GM12878 (cell line): ENCODE data around the gene STIL.

Experiments
- CBFB ChIP-seq: IDR thresholded peaks from 2 replicates; pipeline ENCODE4 v1.6.1; 2016; ENCODE audit warnings: antibody characterized with exemption, low read depth
- CEBPB ChIP-seq, 2 experiments: fragments of 150-350 bp in 1 of 2; IDR thresholded peaks; 2 replicates each; pipeline ENCODE4 v1.6.1; 2012 to 2014; ENCODE audit warnings: low read depth in 2 of 2, low read length in 2 of 2, borderline replicate concordance in 1 of 2, inconsistent platforms in 1 of 2
- CREB1 ChIP-seq: IDR thresholded peaks from 2 replicates; pipeline ENCODE4 v1.6.1; 2012; ENCODE audit warnings: low read depth, mild to moderate bottlenecking, inconsistent platforms
- FOS ChIP-seq: IDR thresholded peaks from 3 replicates; pipeline ENCODE4 v1.6.1; 2011; ENCODE audit warnings: borderline replicate concordance; ENCODE audit not compliant: insufficient read length; ENCODE audit errors: extremely low read depth
- HDAC6 ChIP-seq: fragments of 200-600 bp; sonication (generic); IDR thresholded peaks from one replicate; pipeline ENCODE4 v1.8.0; 2017; ENCODE audit warnings: antibody characterized with exemption; ENCODE audit not compliant: unreplicated experiment
- MYC ChIP-seq: IDR thresholded peaks from 2 replicates; pipeline ENCODE4 v1.6.1; 2011; ENCODE audit warnings: mild to moderate bottlenecking, low read length, moderate library complexity, inconsistent platforms; ENCODE audit not compliant: insufficient read depth, insufficient replicate concordance, insufficient read length, severe bottlenecking
- POLR2A ChIP-seq: IDR thresholded peaks from 2 replicates; pipeline ENCODE4 v1.6.1; 2011; ENCODE audit warnings: low read depth, mild to moderate bottlenecking, low read length
- POLR2AphosphoS5 ChIP-seq: IDR thresholded peaks from 2 replicates; pipeline ENCODE4 v1.6.1; 2011; ENCODE audit warnings: mild to moderate bottlenecking, low read length, inconsistent platforms
- REST ChIP-seq: IDR thresholded peaks from 2 replicates; pipeline ENCODE4 v1.6.1; 2012; ENCODE audit warnings: mild to moderate bottlenecking, low read depth, low read length
- ZNF592 ChIP-seq: fragments of 450-650 bp; IDR thresholded peaks from 2 replicates; pipeline ENCODE4 v1.6.1; 2017; ENCODE audit warnings: mild to moderate bottlenecking, moderate library complexity

- no peak for TF ChIP-seq CEBPB (IDR thresholded peaks at IDR 0.05; ENCODE audit: borderline replicate concordance in 1 of 2, low read depth in 2 of 2, low read length in 2 of 2)
- TF ChIP-seq CREB1: no peak
- no peak for TF ChIP-seq REST
- TF ChIP-seq CBFB: no peak
- TF ChIP-seq POLR2AphosphoS5: no peak
- TF ChIP-seq ZNF592: no peak
- no peak for TF ChIP-seq HDAC6
- no peak for TF ChIP-seq POLR2A
- no peak for TF ChIP-seq FOS
- TF ChIP-seq MYC: no peak
These were observed 94.9 kb downstream of the STIL start for GRCh38 chr1:47219001-47219400.
